HuH-7 (cell line): ENCODE data around the gene IFNA8.
"Not testable (repeated sequence)": the region's sequence is repeated elsewhere in the genome, so short reads cannot be mapped to it uniquely, and the experiment has no call there.

Experiments
- DNase-seq: peaks from one replicate; pipeline ENCODE4 v3.0.0; 2011; ENCODE audit warnings: low spot score

Gene IFNA8

DNA sequence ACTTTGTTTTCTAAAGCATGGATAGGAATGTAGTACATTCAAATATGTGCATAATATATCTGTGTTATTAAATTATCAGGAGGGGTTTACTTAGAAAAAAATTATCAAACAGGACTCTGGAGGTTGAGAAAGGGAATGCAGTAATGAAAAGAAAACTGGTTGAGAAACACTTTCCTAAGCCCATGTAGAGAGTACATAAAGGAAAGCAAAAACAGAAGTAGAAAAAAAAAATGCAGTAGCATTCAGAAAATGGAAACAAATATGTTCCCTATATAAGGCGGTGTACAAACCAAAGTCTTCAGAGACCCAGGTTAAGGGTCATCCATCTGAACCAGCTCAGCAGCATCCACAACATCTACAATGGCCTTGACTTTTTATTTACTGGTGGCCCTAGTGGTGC lies at the start of gene IFNA8:
Gene IFNA8 (plus strand): TSS at position 301 of the 400 bp plus-strand sequence. CDS start 60 bp downstream, at position 361.
- no peak for DNase-seq

DNA sequence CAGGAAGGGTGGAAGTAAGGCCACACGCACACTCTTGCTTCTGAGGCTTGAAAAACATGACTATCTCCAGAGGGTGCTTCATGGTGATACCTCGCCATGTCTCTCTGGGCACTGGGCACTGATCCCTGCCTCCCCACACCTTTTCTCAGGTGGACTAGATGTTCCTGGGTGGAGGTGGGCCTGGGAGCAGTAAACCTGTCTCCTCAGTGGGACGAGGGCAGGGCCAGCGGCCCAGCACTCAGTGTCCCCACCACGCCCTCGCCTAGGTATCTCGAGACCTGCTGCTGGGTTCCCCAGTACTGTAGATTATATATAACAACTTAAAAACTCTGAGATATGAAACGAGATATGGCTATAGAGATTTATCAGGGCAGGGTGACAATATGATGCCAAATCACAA lies 46.6 kb upstream of the IFNA8 start:
- no peak for DNase-seq

DNA sequence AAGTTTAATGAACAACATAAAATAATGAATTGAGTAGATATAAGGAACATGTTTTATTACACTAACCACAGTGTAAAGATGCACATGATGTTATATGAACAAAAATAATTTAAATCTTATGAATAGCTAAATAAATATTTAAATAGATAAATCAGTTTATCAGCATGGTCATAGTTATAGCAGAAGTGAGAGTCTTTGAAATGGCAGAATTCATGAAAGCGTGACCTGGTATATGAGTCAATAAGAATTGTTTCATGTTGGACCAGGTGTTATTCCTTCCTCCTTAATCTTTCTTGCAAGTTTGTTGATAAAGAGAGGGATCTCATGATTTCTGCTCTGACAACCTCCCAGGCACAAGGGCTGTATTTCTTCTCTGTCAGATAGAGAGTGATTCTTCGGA lies 41.7 kb upstream of the IFNA8 start:
- DNase-seq: not testable (repeated sequence)

DNA sequence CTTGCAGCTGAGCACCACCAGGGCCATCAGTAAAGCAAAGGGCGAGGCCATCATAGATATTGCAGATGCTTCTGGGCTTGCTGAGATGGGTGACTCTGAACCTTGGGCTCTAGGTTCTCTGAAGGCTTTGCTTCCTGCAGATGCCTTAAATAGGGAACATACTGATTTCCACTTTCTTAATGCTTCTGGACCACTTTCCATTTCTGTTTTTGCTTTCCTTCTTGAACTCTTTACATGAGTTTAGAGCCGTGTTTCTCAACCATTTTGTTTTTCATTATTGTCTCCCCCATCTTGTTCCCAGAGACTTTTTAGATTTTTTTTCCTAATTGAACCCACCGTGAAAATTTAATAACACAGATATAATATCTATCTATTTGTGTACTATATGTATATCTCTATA lies 41.0 kb upstream of the IFNA8 start, which contains the start of gene IFNA13:
Gene IFNA13 (minus strand): TSS at position 101 of the 400 bp plus-strand sequence. CDS start 47 bp downstream, at position 54.
- DNase-seq: no peak

DNA sequence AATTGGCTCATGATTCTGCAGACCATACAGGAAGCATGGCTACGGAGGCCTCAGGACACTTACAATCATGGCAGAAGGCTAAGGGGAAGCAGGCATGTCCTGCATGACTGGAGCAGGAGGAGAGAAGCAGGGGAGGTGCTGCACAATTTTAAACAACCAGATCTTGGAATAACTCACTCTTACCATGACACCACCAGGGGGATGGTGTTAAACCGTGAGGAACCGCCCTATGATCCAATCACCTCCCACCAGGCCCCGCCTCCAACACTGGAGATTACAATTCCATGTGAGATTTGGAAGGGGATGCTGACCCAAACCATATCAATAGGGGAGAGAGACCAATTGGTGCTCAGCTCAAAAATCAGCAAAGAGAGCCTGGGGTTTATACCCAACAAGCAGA lies 37.5 kb upstream of the IFNA8 start:
- not testable (repeated sequence) for DNase-seq

DNA sequence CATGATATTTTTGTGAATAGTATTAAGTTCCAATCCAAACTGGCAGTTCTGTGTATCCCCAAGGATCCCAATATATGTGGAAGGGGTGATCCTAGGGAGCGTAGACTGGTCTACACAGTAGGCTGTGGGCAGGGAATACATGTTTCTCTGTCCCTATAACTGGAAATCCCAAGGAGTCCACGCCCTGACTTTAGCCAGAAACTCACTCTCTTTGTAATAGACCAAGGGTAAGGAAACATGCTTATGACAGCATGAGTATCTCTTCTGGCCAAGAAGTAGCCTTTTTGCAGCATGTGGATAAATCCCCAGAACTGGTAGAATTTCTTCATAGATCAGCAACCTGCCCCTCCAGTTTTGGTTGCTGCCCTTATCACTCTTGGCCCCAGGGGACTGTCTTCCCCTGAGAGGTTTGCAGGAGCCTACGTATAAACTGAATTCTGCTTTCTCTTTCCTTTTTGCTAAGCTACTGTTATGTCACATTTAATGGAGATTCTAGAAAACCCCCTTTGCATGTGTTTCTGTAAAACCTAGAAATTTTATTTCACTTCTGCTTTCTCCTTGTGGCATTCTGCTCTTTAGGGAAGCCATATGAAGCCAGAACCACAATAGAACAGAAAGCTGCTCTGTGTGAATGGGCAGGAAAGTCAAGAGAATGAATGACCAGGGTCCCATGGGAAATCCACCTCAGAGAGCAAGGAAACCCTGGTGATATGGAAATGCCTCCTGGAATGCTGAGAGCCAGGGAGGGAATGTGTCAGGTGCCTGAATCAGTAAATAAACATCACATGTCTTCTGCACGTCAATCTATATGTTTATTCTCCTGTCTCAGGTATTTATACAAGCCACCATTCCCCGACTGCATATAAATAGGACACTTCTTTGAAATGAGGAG lies 27.2 kb upstream of the IFNA8 start:
- DNase-seq: no peak

DNA sequence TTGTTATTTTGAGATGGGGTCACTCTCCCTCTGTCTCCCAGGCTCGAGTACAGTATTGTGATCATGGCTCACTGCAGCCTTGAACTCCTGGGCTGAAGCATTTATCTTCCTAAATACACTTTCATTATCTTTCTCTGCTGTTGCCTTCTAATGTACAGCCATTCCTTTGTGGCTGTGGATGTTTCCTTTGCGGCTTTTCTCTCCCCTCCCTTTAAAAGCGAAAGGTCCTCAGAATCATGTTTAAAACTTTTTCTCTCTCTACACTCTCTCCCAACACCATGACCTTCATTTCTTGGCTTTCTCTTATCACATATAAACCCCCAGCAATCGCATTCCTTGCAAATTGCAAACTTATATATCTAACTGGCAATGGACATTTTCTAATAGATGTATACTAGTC lies 25.3 kb upstream of the IFNA8 start:
- DNase-seq: no peak

DNA sequence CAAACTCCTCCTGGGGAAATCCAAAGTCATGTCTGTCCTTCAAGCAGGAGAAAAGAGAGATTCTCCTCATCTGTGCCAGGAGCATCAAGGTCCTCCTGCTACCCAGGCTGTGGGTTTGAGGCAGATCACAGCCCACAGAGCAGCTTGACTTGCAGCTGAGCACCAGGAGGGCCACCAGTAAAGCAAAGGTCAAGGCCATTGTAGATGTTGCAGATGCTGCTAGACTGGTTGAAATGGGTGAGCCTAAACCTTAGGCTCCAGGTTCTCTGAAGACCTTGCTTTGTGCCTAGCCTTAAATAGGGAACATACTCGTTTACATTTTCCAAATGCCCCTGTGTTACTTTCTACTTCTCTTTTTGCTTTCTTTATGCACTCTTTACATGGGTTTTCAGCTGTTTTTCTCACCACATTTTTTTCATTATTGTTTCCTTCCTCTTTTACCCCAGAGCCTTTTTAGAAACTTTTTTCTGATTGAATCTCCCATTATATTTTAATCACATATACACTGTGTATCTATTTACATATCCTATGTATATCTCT lies 23.7 kb upstream of the IFNA8 start, which contains the start of gene IFNA2:
Gene IFNA2 (minus strand): TSS at position 268 of the 540 bp plus-strand sequence. CDS start 69 bp downstream, at position 199.
- no peak for DNase-seq

DNA sequence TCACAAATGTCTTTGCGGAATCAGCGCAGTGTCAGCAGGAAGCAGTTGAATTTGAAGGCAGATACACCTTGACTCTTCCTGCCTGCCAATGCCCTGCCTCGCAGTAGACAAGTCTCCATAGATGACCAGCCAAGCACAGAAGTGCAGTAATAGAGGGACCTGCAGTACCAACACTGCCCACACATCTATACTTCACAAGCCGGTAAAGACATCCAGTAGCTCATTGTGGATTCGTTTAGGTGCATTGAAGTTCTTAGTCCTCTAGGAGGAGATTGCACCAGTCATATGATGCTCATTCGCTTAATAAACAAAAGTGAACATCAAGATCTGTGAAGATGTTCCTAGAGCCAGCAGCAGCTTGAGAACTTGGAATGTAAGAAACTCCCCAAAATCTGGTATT lies 16.6 kb upstream of the IFNA8 start:
- DNase-seq: peak; percentile 23

DNA sequence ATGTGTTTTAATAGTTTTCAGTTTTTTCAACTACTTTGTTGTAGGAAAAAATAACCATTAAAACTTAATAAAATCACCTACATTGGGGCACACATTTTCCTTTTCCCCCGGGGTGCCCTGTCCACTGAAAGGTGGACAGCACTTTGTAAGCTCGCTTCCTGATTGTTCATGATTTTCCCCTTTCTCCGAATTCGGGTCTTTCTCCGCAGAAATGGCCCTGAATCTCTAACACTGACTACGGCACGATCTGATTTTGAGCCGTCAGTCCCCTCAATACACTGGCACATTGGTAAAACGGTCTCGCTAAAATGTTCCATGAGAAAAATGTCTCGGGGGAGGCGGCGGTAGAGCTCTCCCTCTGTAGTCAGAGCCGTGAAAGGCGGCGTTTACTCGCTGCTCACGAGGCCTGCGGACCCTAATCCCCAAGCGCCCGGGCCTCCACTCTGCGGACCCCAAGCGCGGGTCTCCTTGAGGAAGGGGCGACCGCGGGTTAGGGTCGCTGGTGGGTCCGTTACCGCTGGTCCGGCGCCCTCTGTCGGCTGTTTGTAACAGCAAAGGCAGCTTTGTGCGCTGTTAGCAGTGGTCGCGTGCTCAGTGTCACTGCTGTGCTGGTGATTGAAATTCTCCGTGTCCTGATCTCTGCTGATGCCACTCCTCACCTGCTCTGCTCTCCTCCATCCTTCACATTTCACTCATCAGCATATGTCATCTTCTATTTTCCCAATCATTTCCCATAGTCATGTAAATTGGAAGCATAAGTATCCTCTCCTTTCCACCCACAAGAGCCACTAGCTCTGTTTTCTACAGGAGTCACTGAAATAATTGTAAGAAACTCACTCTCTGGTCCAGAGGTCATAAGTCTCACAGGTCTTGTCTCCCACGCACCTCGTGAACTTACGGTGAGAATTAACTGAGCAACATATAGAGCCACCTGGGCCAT lies 12.9 kb upstream of the IFNA8 start:
- DNase-seq: peak; percentile 30

DNA sequence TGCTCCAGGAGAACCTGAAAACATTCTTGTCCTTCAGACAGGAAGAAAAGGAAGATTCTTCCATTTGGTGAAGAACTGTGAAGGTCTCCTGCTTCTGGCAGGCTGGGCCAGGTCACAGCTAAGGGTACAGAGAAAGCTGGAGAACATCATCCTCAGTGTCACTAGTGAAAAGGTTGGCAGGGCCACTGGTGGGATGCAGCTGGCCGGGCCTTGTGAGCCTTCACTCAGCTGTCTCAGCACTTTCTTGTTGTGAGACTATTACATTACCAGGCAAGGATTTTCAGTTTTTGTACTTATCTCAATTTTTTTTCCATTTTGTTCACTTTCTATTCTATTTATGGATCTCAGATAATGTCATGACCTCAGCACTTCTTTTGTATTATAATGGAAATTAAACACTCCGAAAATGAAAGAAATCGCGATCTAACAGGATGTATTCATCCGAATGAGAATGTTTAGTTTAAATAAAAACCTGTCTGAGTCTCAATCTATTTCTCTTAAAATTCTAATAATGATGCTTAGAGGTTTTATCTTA lies 9.9 kb upstream of the IFNA8 start:
- DNase-seq: no peak

DNA sequence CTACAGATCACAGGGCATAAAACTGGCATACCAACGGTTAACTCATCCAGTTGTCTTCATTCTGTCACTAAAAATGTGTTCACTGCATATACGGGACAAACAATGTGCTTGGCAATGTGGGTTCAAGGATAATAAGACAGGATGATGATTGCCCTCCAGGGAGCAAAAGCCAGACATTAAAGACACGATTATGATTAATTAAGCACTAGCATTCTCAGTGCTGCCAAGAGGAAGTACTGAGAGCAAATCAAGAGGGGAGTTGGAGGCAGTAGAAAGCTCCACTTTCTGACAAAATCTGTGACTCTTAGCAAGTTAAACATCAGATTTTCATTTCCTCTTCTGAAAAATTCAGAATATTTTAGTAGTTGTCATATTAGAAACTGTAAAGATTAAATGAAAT lies 9.0 kb upstream of the IFNA8 start:
- no peak for DNase-seq

DNA sequence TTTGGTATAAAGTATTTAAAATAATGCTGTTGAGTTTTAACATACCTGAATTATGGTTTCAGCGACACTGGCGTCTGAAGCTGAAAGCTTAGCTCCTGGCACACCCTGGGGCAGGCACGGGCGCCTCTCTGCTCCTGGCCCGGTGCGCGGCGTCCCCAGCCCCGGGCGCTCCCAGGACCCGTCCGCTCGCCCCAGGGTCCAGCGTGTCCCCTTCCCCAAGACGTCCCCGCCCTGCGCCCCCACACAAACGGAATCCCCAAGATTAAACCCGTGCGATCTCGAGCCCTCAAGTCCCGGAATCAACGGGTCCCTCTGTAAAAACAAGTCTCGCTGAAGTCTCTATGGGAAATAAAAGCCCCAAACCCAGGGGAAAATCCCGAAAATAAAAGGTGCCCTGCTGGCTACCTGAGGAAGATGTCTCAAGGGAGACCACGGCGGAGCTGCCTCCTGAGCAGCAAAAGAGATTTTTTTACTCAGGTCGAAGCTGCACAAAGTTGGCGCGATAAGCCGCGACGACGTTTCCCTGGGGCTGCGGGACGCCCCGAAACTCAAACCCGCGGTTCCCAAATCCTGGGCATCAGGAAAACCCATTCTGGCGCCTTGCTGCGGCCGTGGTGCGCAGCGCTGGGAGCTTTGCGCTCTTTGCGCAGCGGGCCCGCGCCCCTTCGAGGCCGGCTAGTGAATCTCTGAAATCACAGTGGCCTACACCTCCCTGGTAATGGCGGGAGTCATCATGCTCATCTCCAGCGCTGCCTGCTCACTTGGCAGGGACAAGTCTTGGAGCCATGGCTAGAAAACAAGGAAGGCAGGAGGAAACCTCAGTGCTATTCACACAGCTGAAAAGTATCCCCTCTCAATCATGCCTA lies 6.3 kb upstream of the IFNA8 start:
- no peak for DNase-seq

DNA sequence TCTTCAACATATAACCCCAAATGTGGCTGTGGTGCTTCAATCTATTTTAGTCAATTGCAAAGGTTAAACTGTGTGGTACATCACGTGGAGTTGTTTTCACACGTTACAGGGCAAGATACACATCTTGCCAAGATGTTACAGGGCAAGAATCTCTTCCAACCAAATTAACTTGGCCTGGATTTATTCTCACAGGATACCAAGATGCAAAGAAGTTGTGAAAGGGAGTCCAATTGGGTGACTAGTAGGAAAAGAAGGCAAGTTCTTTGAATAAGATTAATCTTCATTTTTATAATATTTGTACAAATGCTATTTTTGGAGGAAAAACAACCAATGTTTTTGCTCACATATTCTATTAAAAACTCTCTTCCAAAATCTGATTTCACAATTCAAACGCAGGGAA lies 4.8 kb upstream of the IFNA8 start:
- DNase-seq: no peak

DNA sequence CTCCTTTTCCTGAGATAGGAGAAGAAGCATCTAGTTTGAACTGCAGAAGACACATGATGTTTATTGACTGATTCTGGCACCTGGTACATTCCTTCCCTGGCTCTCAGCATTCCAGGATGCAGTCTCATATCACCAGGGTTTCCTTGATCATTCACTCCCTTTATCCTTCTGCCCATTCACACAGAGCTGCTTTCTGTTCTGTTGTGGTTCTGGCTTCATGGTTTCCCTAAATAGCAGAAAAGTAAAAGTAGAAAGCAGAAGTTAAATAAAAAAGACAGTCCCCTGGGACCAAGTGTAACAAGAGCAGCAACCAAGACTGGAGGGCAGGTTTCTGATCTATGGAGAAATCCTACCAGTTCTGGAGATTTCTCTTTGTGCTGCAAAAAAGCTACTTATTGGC lies 3.2 kb downstream of the IFNA8 start:
- no peak for DNase-seq

DNA sequence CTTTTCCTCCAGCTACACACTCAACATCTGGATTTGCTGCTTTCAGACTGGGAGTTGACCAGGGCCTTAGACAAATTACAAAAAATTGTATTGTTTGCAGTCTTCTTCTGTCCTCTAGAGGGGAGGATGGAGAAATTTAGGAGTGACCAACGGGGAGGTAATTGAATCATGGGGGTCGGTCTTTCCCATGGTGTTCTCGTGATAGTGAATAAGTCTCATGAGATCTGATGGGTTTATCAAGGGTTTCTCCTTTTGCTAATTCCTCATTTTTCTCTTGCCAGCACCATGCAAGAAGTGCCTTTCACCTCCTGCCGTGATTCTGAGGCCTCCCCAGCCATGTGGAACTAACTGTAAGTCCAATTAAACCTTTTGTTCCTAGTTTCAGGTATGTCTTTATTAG lies 4.2 kb downstream of the IFNA8 start:
- DNase-seq: no peak

DNA sequence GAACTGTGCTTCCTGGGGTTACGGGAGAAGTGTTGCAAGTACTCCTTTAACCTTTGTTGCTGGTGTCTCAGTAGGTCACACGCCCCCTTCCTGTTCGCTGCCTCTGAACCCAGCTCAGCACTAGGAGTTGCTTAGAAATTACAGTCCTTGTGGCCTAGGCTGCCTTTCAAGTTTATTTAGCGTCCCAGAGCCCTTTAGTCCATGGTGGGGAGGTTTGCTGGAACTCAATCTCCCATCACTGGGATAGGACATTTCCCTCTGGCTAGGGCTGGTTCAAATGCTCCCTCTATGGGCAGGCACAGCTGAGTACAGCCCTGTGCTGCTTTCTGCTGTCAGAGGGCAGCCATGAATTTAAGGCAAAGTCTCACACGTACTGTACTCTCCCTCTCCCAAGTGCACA lies 4.7 kb downstream of the IFNA8 start:
- DNase-seq: no peak

DNA sequence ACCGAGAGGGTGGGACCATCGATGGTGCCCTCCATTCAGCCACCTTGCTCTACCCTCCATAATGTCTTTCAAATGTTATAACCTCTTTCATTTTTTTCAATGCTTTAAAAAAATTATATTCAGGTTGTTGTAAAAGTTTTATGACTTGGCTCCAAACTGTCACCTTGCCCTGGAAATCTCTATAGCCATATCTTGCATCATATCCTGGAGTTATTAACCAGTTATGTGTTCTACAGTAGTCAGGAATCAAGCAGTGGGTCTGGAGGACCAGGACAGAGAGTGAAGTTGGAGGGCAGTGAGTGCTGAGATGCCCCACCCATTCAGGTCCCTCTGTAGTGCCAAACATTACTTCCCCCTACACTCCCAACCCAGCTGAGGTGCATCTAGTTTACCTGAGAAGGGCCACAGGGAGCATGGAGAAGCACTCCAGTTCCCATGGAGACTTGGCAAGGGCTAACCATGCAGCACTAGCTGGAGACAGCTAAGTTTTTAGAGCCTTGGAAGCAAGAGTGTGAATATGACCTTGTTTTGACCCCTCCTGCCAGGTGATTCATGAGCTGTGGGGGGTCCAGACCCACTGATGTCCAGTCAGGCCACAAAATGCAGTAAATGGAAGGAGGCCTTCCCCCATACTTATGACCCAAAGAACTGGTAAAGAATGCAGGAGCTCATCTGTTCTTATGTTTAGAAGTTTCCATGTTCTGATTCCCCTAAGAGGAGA lies 5.5 kb downstream of the IFNA8 start:
- no peak for DNase-seq

DNA sequence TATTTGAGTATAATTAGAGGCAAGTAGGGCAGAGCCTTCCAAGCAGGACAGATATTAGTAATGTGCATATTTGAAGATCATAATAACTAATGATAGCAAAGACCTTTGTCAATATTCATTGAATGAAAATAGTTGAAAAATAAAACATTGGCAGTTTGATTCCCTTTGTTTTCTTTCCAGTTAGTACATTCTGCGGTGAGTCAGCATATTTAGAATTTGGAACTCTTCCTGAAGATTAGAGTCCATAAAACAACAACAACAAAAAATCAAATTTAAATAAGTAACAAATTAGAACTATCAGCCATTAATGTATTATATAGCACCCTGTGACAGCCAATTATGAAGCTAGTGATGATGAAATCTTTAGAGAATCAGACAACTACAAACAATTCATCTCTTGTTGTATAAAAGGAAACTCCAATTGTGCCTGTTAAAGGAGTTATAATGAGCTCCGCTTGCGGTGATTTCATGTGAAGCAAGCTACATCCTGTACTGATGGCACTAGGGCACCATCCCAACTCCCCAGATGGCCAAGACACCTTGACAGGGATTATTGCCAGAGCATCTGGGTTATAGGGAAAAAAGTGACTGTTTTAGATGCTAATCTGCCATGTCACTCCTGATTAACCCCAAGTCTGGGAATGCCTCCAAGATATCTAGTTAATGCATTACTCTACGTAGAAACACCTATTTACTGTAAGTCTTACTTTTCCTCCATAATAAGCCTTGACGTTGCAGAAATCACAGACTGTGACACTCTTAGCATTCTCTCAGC lies 6.8 kb downstream of the IFNA8 start:
- no peak for DNase-seq

DNA sequence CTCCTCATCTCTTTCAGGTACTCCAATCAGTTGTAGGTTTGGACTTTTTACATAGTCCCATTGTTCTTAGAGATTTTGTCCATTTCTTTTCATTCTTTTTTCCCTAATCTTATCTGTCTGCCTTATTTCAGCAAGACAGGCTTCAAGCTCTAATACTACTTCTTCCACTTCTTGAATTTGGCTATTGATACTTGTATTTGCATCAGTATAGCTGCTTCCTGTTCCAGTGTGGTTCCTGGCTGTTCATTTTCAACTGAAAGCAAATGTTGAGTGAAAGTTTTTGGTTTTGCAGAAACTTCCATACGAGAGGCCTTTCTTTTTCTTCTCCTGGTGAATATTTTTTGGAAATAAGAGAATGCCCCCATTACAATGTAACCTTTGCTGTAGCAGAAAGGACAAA lies 19.3 kb downstream of the IFNA8 start:
- no peak for DNase-seq
